CMK (cell line): ENCODE data around the gene UTP11.
"Not testable (repeated sequence)": the region's sequence is repeated elsewhere in the genome, so short reads cannot be mapped to it uniquely, and the experiment has no call there.

Source experiments
- DNase-seq: peaks from one replicate; pipeline ENCODE4 v3.0.0-alpha.2; 2010; ENCODE audit warnings: low read depth

Gene UTP11

GRCh38 chr1:38027201-38028104, 14.9 kb downstream of the UTP11 start:
- DNase-seq = no peak

GRCh38 chr1:38028105-38028591, 15.6 kb downstream of the UTP11 start:
- no peak for DNase-seq

- no peak for DNase-seq
These were observed 16.1 kb downstream of the UTP11 start for GRCh38 chr1:38028671-38029070.

GRCh38 chr1:38029081-38029681, 16.6 kb downstream of the UTP11 start:
- DNase-seq = no peak

- DNase-seq = no peak
These were observed 17.4 kb downstream of the UTP11 start for GRCh38 chr1:38029685-38030511.

GRCh38 chr1:38030596-38031512, 18.3 kb downstream of the UTP11 start:
- DNase-seq = no peak

- DNase-seq = no peak
These were observed 19.0 kb downstream of the UTP11 start for GRCh38 chr1:38031513-38031866.

GRCh38 chr1:38032992-38033391, 20.5 kb downstream of the UTP11 start:
- DNase-seq = not testable (repeated sequence)

- DNase-seq = no peak
These were observed 22.3 kb downstream of the UTP11 start for GRCh38 chr1:38034871-38035270.

GRCh38 chr1:38037221-38037939, 24.8 kb downstream of the UTP11 start:
- DNase-seq = no peak

GRCh38 chr1:38038861-38039260, 26.3 kb downstream of the UTP11 start:
- no peak for DNase-seq

- no peak for DNase-seq
These were observed 27.0 kb downstream of the UTP11 start for GRCh38 chr1:38039331-38040088.

- no peak for DNase-seq
These were observed 29.7 kb downstream of the UTP11 start for GRCh38 chr1:38041936-38042834.

GRCh38 chr1:38043036-38043747, 30.7 kb downstream of the UTP11 start:
- DNase-seq = no peak

GRCh38 chr1:38044221-38045215, 32.0 kb downstream of the UTP11 start:
- DNase-seq = no peak

- DNase-seq = no peak
These were observed 33.1 kb downstream of the UTP11 start for GRCh38 chr1:38045401-38046332.
